Activated CD4-positive, CD25-positive, alpha-beta regulatory T cell (primary cell): ENCODE results near the gene ENTPD5.
"Not testable (repeated sequence)": the region's sequence is repeated elsewhere in the genome, so short reads cannot be mapped to it uniquely, and the experiment has no call there.

Source experiments
- DNase-seq, 4 experiments: peaks; one replicate each; lab custom pipeline; 2025; lab: John Stamatoyannopoulos, UW

Gene ENTPD5

GRCh38 chr14:74005664-74006063 lies 13.4 kb downstream of the ENTPD5 start:
- not testable (repeated sequence) for DNase-seq

GRCh38 chr14:73998726-73999125 lies 20.4 kb downstream of the ENTPD5 start:
- no peak for DNase-seq

GRCh38 chr14:73997944-73998447 lies 21.1 kb downstream of the ENTPD5 start:
- DNase-seq: no peak

- DNase-seq: no peak
Measured at GRCh38 chr14:73997108-73997943, 21.8 kb downstream of the ENTPD5 start.

- DNase-seq: no peak
Measured at GRCh38 chr14:73996731-73997107, 22.4 kb downstream of the ENTPD5 start.

- DNase-seq: no peak
Measured at GRCh38 chr14:73995977-73996378, 23.1 kb downstream of the ENTPD5 start.

GRCh38 chr14:73994926-73995325 lies 24.2 kb downstream of the ENTPD5 start:
- DNase-seq: not testable (repeated sequence)

GRCh38 chr14:73991092-73991491 lies 28.0 kb downstream of the ENTPD5 start:
- DNase-seq: no peak

- DNase-seq: not testable (repeated sequence)
Measured at GRCh38 chr14:73988656-73989055, 30.4 kb downstream of the ENTPD5 start.

GRCh38 chr14:73988065-73988464 lies 31.0 kb downstream of the ENTPD5 start:
- no peak for DNase-seq

GRCh38 chr14:73977896-73978295 lies 41.2 kb downstream of the ENTPD5 start:
- DNase-seq: no peak

- no peak for DNase-seq
Measured at GRCh38 chr14:73976125-73976524, 43.0 kb downstream of the ENTPD5 start.

- DNase-seq: no peak
Measured at GRCh38 chr14:73973497-73973896, 45.6 kb downstream of the ENTPD5 start.

GRCh38 chr14:73968885-73969284 lies 50.2 kb downstream of the ENTPD5 start:
- DNase-seq: no peak

GRCh38 chr14:73965216-73965615 lies 53.9 kb downstream of the ENTPD5 start:
- DNase-seq: no peak

- no peak for DNase-seq
Measured at GRCh38 chr14:73961192-73961591, 57.9 kb downstream of the ENTPD5 start.

- DNase-seq: no peak
Measured at GRCh38 chr14:73958591-73958990, 60.5 kb downstream of the ENTPD5 start.

GRCh38 chr14:73955674-73956073 lies 63.4 kb downstream of the ENTPD5 start:
- DNase-seq: no peak

- no peak for DNase-seq
Measured at GRCh38 chr14:73953731-73954130, 65.4 kb downstream of the ENTPD5 start.

GRCh38 chr14:73949752-73950734 lies 69.0 kb downstream of the ENTPD5 start, which contains the start of the genes COQ6 and FAM161B:
Gene COQ6 (plus strand): TSS chr14:73950302. CDS start chr14:73950333, 31 bp downstream.
Gene FAM161B (minus strand): TSS chr14:73950094. CDS start chr14:73950026, 68 bp downstream.
- peak; percentile 71 to 85 (median 81) for DNase-seq

- no peak for DNase-seq
Measured at GRCh38 chr14:73945159-73945670, 73.9 kb downstream of the ENTPD5 start.
